Astrocyte (in vitro differentiated cells and primary cell): ENCODE data around the gene CTSL.

Experiments used
- EZH2 ChIP-seq: IDR thresholded peaks from 2 replicates; pipeline ENCODE4 v1.6.1; 2012; ENCODE audit warnings: mild to moderate bottlenecking, low read length, inconsistent platforms; ENCODE audit not compliant: insufficient read depth
- TF ChIP-seq, protein P1 (sequence below): IDR thresholded peaks from 2 replicates; pipeline ENCODE4 v1.5.1; 2011; ENCODE audit warnings: low read depth, mild to moderate bottlenecking, inconsistent platforms, low read length, moderate library complexity; ENCODE audit not compliant: insufficient read depth

DNA sequence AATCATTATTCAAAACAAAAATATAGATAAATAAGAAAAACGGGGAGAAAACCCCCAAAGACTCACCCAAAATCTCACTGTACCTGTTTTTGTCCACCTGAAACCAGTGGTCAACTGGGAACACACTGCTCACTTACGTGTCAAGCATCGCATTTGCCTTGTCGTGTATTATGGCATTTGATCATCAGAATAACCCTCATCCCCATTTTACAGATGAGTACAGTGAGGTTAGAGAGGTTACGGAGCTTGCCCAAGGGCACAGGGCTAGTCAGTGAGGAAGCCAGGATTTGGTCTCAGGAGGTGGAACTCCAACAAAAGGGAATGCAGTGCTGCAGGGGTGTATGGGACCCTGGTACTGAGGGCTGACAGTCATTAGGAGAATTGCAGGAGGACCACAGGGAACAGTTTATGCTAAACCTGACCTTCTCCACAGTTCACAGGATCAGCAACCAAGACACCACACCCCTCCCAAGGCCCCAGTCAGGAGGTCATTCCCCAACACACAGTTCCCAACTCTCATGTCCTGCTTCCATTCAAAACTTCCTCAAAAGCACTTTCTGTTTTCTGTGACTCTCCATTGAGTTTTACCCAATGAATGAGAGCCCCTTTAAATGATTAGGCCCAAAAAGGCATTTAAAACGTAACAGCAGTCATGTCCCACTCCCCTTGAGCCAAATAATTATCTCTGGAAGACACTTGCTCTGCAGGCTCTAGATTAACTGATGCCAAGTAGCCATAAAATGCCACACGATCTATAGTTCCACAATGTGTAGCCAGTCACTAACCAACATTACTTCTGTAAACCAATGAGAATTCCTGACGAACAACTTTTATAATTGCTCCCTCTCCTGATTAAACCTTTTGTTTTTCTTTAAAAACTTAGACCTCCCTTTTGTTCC lies 50.8 kb downstream of the CTSL start:
- TF ChIP-seq, protein P1, sequence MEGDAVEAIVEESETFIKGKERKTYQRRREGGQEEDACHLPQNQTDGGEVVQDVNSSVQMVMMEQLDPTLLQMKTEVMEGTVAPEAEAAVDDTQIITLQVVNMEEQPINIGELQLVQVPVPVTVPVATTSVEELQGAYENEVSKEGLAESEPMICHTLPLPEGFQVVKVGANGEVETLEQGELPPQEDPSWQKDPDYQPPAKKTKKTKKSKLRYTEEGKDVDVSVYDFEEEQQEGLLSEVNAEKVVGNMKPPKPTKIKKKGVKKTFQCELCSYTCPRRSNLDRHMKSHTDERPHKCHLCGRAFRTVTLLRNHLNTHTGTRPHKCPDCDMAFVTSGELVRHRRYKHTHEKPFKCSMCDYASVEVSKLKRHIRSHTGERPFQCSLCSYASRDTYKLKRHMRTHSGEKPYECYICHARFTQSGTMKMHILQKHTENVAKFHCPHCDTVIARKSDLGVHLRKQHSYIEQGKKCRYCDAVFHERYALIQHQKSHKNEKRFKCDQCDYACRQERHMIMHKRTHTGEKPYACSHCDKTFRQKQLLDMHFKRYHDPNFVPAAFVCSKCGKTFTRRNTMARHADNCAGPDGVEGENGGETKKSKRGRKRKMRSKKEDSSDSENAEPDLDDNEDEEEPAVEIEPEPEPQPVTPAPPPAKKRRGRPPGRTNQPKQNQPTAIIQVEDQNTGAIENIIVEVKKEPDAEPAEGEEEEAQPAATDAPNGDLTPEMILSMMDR, result no peak
- TF ChIP-seq EZH2, result no peak
